SK-N-SH treated with all-trans-retinoic acid at 6 μM for 48 hours (cell line): ENCODE data around the gene MGLL.

ENCODE experiments used
- ATAC-seq: fragments of 200-7000 bp; cut with Tn5 transposase; 3 replicates; pipeline ENCODE4 v1.9.1; 2020; ENCODE audit warnings: mild to moderate bottlenecking, moderate library complexity
- ARNTL ChIP-seq: fragments of 450-650 bp; formaldehyde crosslinking; IDR thresholded peaks from 2 replicates; pipeline ENCODE4 v1.5.0; 2020; ENCODE audit warnings: low read depth, mild to moderate bottlenecking, moderate library complexity, borderline replicate concordance
- BACH2 ChIP-seq: fragments of 250-450 bp; sonication (Bioruptor Pico); IDR thresholded peaks from 2 replicates; pipeline ENCODE4 v1.9.0; 2021; ENCODE audit warnings: mild to moderate bottlenecking, borderline replicate concordance
- CREB5 ChIP-seq: fragments of 250-450 bp; sonication (Bioruptor Pico); IDR thresholded peaks from 2 replicates; pipeline ENCODE4 v1.5.1; 2020; ENCODE audit warnings: low read depth, mild to moderate bottlenecking, moderate library complexity
- CSDC2 ChIP-seq: fragments of 250-450 bp; sonication (Bioruptor Pico); IDR thresholded peaks from 2 replicates; pipeline ENCODE4 v1.5.0; 2020; ENCODE audit warnings: mild to moderate bottlenecking, moderate library complexity
- CSRNP3 ChIP-seq: fragments of 250-450 bp; sonication (Bioruptor Pico); IDR thresholded peaks from 2 replicates; pipeline ENCODE4 v1.5.1; 2021; ENCODE audit warnings: mild to moderate bottlenecking, moderate library complexity
- GLIS3 ChIP-seq: fragments of 250-450 bp; sonication (Bioruptor Pico); IDR thresholded peaks from 2 replicates; pipeline ENCODE4 v1.5.0; 2020; ENCODE audit warnings: mild to moderate bottlenecking, moderate library complexity
- OSR1 ChIP-seq: fragments of 250-450 bp; sonication (Bioruptor Pico); IDR thresholded peaks from 2 replicates; pipeline ENCODE4 v1.8.0; 2022; ENCODE audit warnings: moderate library complexity, mild to moderate bottlenecking, inconsistent platforms
- PATZ1 ChIP-seq: fragments of 250-450 bp; sonication (Bioruptor Pico); IDR thresholded peaks from 2 replicates; pipeline ENCODE4 v1.8.0; 2020; ENCODE audit warnings: mild to moderate bottlenecking, moderate library complexity, borderline replicate concordance
- POU6F1 ChIP-seq: fragments of 250-450 bp; sonication (Bioruptor Pico); IDR thresholded peaks from 2 replicates; pipeline ENCODE4 v1.8.0; 2021; ENCODE audit warnings: low read depth, mild to moderate bottlenecking, moderate library complexity, borderline replicate concordance
- RARB ChIP-seq: fragments of 250-450 bp; sonication (Bioruptor Pico); IDR thresholded peaks from 2 replicates; pipeline ENCODE4 v1.8.0; 2021; ENCODE audit warnings: mild to moderate bottlenecking, moderate library complexity
- SNAI2 ChIP-seq: fragments of 250-450 bp; sonication (Bioruptor Pico); IDR thresholded peaks from 2 replicates; pipeline ENCODE4 v1.5.0; 2020; ENCODE audit warnings: mild to moderate bottlenecking, moderate library complexity
- TOX ChIP-seq: fragments of 250-450 bp; sonication (Bioruptor Pico); IDR thresholded peaks from 2 replicates; pipeline ENCODE4 v1.8.0; 2021; ENCODE audit warnings: mild to moderate bottlenecking, moderate library complexity, borderline replicate concordance
- TSHZ2 ChIP-seq: fragments of 250-450 bp; sonication (Bioruptor Pico); IDR thresholded peaks from 2 replicates; pipeline ENCODE4 v1.5.0; 2020; ENCODE audit warnings: mild to moderate bottlenecking, moderate library complexity
- ZC3H10 ChIP-seq: fragments of 250-450 bp; sonication (Bioruptor Pico); IDR thresholded peaks from 2 replicates; pipeline ENCODE4 v1.5.1; 2021; ENCODE audit warnings: mild to moderate bottlenecking, moderate library complexity
- ZFP3 ChIP-seq: fragments of 250-450 bp; sonication (Bioruptor Pico); IDR thresholded peaks from 2 replicates; pipeline ENCODE4 v1.5.0; 2020; ENCODE audit warnings: mild to moderate bottlenecking, moderate library complexity
- ZFP30 ChIP-seq: fragments of 450-650 bp; formaldehyde crosslinking; IDR thresholded peaks from 2 replicates; pipeline ENCODE4 v1.5.0; 2022; ENCODE audit warnings: mild to moderate bottlenecking, moderate library complexity
- ZNF565 ChIP-seq: fragments of 450-650 bp; formaldehyde crosslinking; conservative IDR thresholded peaks from 2 replicates; pipeline ENCODE4 v1.5.0; 2020; ENCODE audit warnings: low read depth, mild to moderate bottlenecking, moderate library complexity
- ZNF70 ChIP-seq: fragments of 450-650 bp; formaldehyde crosslinking; IDR thresholded peaks from 2 replicates; pipeline ENCODE4 v1.5.0; 2020; ENCODE audit warnings: mild to moderate bottlenecking, moderate library complexity
- ZNF8 ChIP-seq: fragments of 450-650 bp; formaldehyde crosslinking; IDR thresholded peaks from 2 replicates; pipeline ENCODE4 v1.5.0; 2020; ENCODE audit warnings: mild to moderate bottlenecking, moderate library complexity

The MGLL gene

GRCh38 chr3:127856801-127857200, 34.5 kb upstream of the MGLL start:
- TF ChIP-seq CSRNP3 (no peak), BACH2 (CRISPR knock-in tag) (no peak), ZNF70 (CRISPR knock-in tag) (no peak), ZNF565 (CRISPR knock-in tag) (no peak)
- ATAC-seq: no peak

- ATAC-seq: no peak
- TF ChIP-seq TOX: no peak
Observed at GRCh38 chr3:127855246-127855645, 32.9 kb upstream of the MGLL start.

GRCh38 chr3:127853681-127854080, 31.4 kb upstream of the MGLL start:
- TF ChIP-seq CSRNP3 (no peak), OSR1 (no peak), BACH2 (CRISPR knock-in tag) (no peak), ZFP30 (CRISPR knock-in tag) (no peak), RARB (CRISPR knock-in tag) (no peak), ZNF8 (CRISPR knock-in tag) (no peak), SNAI2 (CRISPR knock-in tag) (no peak), ARNTL (no peak), CREB5 (no peak), CSDC2 (CRISPR knock-in tag) (no peak), GLIS3 (no peak)
- ATAC-seq: no peak

- TF ChIP-seq ARNTL: no peak
- TF ChIP-seq ZNF8 (CRISPR knock-in tag): no peak
- no peak for TF ChIP-seq ZFP3 (CRISPR knock-in tag)
- ATAC-seq: no peak
Observed at GRCh38 chr3:127851899-127852298, 29.6 kb upstream of the MGLL start.

- TF ChIP-seq ZFP30 (CRISPR knock-in tag) (no peak), ZC3H10 (CRISPR knock-in tag) (no peak), BACH2 (CRISPR knock-in tag) (no peak), POU6F1 (CRISPR knock-in tag) (no peak), ARNTL (no peak), CSDC2 (CRISPR knock-in tag) (no peak), GLIS3 (no peak), PATZ1 (CRISPR knock-in tag) (no peak), TSHZ2 (CRISPR knock-in tag) (no peak), CREB5 (no peak), RARB (CRISPR knock-in tag) (no peak), ZFP3 (CRISPR knock-in tag) (no peak), SNAI2 (CRISPR knock-in tag) (no peak)
- TF ChIP-seq, all 23 proteins: peak for 0
- no peak for ATAC-seq
Observed at GRCh38 chr3:127849368-127849767, 27.1 kb upstream of the MGLL start.
